GM12873 (cell line): ENCODE data around the gene KLHL21.

Experiments
- CTCF ChIP-seq: IDR thresholded peaks from 2 replicates; pipeline ENCODE4 v1.5.1; 2012; ENCODE audit warnings: low read depth, mild to moderate bottlenecking, moderate library complexity, low read length, control low read depth; ENCODE audit not compliant: insufficient read depth; ENCODE audit errors: missing control alignments

The KLHL21 gene

GRCh38 chr1:6581561-6582305 is 20.9 kb downstream of the KLHL21 start:
- no peak for TF ChIP-seq CTCF

- peak; percentile 15 for TF ChIP-seq CTCF
Measured at GRCh38 chr1:6580593-6581409, 21.9 kb downstream of the KLHL21 start.

GRCh38 chr1:6580119-6580592 is 22.5 kb downstream of the KLHL21 start:
- TF ChIP-seq CTCF, result no peak

GRCh38 chr1:6579374-6580118 is 23.1 kb downstream of the KLHL21 start, which contains the start of gene ZBTB48:
ZBTB48 (plus strand) TSS chr1:6579994; CDS start chr1:6580610, 616 bp downstream.
- TF ChIP-seq CTCF, result no peak

- no peak for TF ChIP-seq CTCF
Measured at GRCh38 chr1:6578624-6579373, 23.9 kb downstream of the KLHL21 start.

GRCh38 chr1:6577831-6578525 is 24.7 kb downstream of the KLHL21 start:
- TF ChIP-seq CTCF, result no peak
